Activated T-helper 1 cell treated with anti-CD3 and anti-CD28 coated beads, Interleukin-12 subunit alpha, Interleukin-12 subunit beta, Interleukin-2, Interleukin-4 antibody, amounts not matched to agents 30 ng/mL and 10 ng/mL and 1 ng/mL, durations not matched to agents 14 hours and 24 hours and 36 hours (primary cell): ENCODE results near the gene AP2A2. TPM values are rescaled to one million over a fixed set of nuclear protein-coding genes. Genes with fewer than 3 reads are reported as not detected.
A peak's percentile ranks its signal among the peaks of the same experiment; 100 is the strongest.

ENCODE experiments used
- DNase-seq: peaks from one replicate; pipeline ENCODE4 v3.0.0; 2021; ENCODE audit warnings: low spot score
- H3K27ac Mint-ChIP-seq: one replicate; pipeline ENCODE4 v1.8.0; 2021; ENCODE audit warnings: mild to moderate bottlenecking, mixed read lengths
- H3K27me3 Mint-ChIP-seq: one replicate; pipeline ENCODE4 v1.8.0; 2022; ENCODE audit warnings: mild to moderate bottlenecking, moderate library complexity, mixed read lengths; ENCODE audit not compliant: insufficient read depth
- H3K36me3 Mint-ChIP-seq: one replicate; pipeline ENCODE4 v1.8.0; 2021; ENCODE audit warnings: low read depth, mixed read lengths
- H3K4me1 Mint-ChIP-seq: one replicate; pipeline ENCODE4 v1.8.0; 2021; ENCODE audit warnings: low read depth, mixed read lengths
- H3K4me3 Mint-ChIP-seq: one replicate; pipeline ENCODE4 v1.8.0; 2021; ENCODE audit warnings: mild to moderate bottlenecking, moderate library complexity, mixed read lengths
- H3K9me3 Mint-ChIP-seq: one replicate; pipeline ENCODE4 v1.8.0; 2021; ENCODE audit warnings: mixed read lengths
- intact Hi-C: fragments of 100-400 bp; cut with micrococcal nuclease; formaldehyde crosslinking; loops from one replicate; pipeline ENCODE4 v1.15.1; 2024
- total RNA-seq: library from RNA; stranded (reverse); gene quantifications from 2 replicates; pipeline ENCODE4 v1.2.3, GENCODE V29; 2022

Gene AP2A2
- total RNA-seq, 1 donor from 2014 or later, result 60.4 TPM

DNA sequence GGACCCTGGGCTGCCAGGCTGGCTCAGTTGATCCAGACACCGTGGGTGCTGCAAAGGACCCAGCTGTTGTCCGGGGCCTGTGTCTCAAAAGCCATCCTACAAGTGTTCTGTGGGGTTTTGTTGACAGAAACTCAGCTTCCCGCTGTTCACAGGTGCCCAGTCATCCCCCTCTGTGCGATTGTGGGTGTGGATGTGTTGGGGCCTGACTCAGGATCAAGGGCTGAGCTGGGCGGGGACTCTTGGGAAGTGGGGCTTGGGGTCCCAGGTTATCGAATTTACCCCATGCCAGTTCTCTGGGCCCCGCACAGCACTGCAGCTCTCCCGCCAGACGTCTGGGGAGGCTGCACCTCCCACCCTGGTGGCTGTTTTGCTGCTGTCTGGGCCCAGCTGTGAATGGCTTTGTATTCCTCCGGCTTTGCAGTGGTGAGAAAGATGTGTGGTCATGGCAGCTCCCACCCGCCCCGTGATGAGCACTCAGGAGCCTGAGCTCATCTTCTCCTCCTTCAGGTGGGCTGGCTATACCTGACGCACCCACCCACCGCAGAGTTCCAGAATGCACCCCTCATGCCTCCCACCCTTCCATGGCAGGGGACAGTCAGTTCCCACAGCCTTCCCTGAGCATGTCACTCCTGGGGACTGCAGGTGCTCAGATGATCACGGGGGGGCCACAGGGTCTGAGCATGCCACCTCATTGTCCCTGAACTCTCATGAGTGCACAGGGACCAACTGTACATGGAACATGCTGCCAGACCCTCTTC, 3.6 kb upstream of the AP2A2 start:
- H3K27me3 Mint-ChIP-seq, result no peaks in the 10 kb centered on the region
- no peak for DNase-seq
- H3K4me1 Mint-ChIP-seq, result peaks cover 9% of the 10 kb centered on the region
- no peak overlapping the region for H3K4me3 Mint-ChIP-seq
- H3K36me3 Mint-ChIP-seq, result peaks cover 2% of the 10 kb centered on the region
- no peaks in the 10 kb centered on the region for H3K9me3 Mint-ChIP-seq
- H3K27ac Mint-ChIP-seq, result no peak overlapping the region
- intact Hi-C loops, result no loop called here

DNA sequence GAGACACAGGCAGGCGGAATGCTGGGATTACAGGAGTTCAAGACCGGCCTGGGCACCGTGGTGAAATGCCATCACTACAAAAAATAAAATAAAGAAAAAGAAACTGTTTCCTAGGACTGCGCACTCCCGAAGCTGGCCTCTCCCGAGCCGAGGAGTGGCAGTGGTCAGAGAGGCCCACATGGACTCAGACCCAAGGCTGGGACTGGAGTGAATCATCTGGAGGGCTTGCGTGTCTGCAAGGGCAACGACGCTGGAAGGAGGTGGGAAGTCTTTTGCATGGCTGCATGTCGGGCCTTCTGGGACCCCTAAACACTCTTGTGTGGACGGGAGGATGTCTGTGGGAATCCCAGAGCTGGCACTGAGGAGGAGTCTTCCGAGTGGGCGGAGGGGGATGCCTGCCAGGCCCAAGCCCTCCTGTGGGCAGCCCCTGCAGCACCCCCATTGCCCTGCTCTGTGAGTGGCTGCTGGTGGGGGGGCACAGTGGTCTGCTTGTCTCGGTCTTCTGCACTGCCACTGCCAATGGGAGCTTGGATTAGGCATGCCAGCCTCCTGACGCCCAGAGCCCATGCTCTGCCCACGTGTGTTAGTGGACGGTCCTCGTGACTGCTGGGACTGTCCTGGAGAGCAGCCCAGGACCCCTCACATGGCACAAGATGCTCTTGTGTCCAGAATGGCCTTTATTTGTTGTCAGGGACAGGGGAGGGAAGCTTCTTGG, 1.8 kb upstream of the AP2A2 start:
- H3K4me1 Mint-ChIP-seq, result peaks cover 24% of the 10 kb centered on the region
- peak overlapping the region; percentile 58 for H3K27ac Mint-ChIP-seq
- H3K27me3 Mint-ChIP-seq, result no peaks in the 10 kb centered on the region
- no peak overlapping the region for H3K4me3 Mint-ChIP-seq
- DNase-seq, result no peak
- peaks cover 4% of the 10 kb centered on the region for H3K36me3 Mint-ChIP-seq
- H3K9me3 Mint-ChIP-seq, result no peaks in the 10 kb centered on the region
- intact Hi-C loops, result no loop called here

DNA sequence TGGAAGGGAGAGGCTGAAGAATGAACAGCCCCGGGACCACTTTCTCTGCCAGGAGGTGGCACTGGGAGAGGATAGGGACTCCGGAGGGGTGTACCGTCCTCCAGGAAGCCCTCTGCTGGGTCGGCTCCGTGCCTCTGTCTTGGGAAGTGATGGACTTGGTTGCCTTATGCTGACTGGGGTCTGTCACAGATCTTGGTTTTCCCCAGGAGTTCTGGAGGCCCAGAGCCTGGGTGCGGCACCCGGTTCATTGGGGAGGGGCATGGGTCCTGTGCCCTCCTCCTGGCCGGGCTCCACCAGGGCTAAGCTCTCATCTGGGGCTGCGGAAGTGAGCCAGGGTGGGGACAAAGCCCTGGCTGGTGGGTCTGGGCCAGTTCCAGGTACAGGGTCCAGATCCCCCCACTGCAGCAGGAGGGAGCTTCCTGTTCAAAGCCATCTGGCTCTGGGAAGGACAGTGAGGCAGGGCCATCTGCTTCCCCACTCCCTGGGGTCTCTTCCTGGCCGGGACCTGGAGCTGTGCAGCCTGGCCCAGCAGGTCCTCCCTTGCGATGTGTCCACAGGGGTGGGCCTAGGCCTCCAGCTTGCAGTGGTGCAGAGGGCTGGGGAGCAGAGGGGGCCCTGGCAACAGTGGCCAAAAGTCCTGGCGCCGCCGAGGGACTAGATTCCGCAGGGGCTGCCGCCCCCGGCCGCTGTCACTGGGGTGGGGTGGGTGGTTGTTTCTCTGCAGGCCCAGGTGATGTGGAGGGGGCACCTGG, 1.1 kb upstream of the AP2A2 start:
- intact Hi-C loops, result loop anchor here (1.0 to 5.0 kb wide), 3 partner anchors 13 to 127 kb away; no protein-coding TSS in a partner anchor

DNA sequence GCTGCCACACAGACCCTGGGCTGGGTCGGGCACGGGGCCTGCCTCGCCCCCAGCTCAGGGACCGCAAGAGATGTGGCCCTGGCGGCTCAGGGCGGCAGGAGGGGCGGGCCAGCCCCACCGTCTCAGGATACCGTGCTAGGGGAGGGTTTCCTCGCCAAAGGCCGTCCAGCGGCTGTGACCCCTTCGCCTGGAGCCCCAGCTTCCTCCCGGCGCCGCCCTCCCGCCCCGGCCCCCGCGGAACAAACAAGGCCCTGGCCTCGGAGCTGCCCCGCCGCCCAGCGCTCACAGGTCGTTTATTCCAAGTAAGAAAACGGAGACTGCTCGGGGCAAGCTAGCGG, 543 bp upstream of the AP2A2 start:
- no peak for DNase-seq
- Mint-ChIP-seq H3K27me3 (no peaks in the 10 kb centered on the region), H3K36me3 (peaks cover 4% of the 10 kb centered on the region), H3K27ac (no peak overlapping the region), H3K4me3 (no peak overlapping the region), H3K9me3 (no peaks in the 10 kb centered on the region), H3K4me1 (peaks cover 28% of the 10 kb centered on the region)
- intact Hi-C loops, result loop anchor here (1.0 to 5.0 kb wide), 3 partner anchors 14 to 126 kb away; no protein-coding TSS in a partner anchor

More for the DNA sequence above, 1.1 kb upstream of the AP2A2 start:
- no peak for DNase-seq
- no peak overlapping the region for H3K27ac Mint-ChIP-seq
- H3K4me1 Mint-ChIP-seq, result peaks cover 28% of the 10 kb centered on the region
- H3K9me3 Mint-ChIP-seq, result no peaks in the 10 kb centered on the region
- H3K36me3 Mint-ChIP-seq, result peaks cover 4% of the 10 kb centered on the region
- no peak overlapping the region for H3K4me3 Mint-ChIP-seq
- no peaks in the 10 kb centered on the region for H3K27me3 Mint-ChIP-seq

DNA sequence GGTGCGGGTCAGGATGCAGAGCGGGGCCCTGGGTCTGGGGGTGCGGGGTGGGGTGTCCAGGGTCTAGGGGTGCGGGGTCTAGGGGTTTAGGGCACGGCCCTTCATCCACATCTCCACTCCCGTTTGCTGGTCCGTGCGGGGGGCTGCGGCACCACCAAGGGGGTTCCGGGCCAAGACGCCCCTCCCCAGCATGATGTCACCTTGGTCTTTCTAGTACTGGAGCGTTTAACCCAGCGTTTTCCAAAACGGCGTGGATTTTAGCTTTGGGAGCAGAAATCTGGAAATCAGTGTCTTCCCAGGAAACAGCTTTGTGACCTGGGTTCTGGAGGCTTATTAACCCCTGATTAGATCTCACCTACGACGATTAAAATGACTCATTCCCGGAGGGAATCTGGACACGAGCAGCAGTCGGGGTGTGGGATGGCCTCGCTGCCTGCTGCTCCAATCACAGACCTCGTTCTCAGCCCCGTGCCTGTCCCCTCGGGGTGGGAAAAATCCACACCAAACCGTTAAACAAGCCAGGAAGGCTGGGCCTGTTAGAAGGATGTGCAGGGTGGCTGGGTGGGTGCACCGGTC, 759 bp downstream of the AP2A2 start:
- H3K4me1 Mint-ChIP-seq, result peaks cover 28% of the 10 kb centered on the region
- H3K36me3 Mint-ChIP-seq, result peaks cover 4% of the 10 kb centered on the region
- no peaks in the 10 kb centered on the region for H3K9me3 Mint-ChIP-seq
- H3K27me3 Mint-ChIP-seq, result no peaks in the 10 kb centered on the region
- intact Hi-C loops, result loop anchor here (5.0 kb wide), 1 partner anchor 79 kb away; no protein-coding TSS in a partner anchor
- peak overlapping the region; percentile 71 for H3K27ac Mint-ChIP-seq
- DNase-seq, result no peak
- peak overlapping the region; percentile 85 for H3K4me3 Mint-ChIP-seq

DNA sequence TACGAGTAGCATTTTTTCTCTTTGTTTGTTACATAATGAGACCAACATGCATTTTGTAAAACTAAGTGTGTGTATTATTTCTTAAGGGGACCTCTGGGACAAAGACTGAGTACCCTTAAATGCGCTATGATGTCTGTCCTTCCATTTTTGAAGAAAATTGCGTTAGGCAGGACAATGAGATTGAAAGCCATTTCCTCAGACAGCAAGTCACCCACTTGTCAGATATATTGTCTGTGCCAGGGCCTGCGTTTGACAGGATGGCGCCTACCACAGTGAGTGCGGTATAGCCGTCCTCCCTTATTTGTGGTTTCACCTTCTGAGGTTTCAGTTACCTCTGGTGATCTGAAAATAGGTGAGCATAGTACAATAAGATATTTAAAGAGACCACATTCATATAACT, 2.2 kb downstream of the AP2A2 start:
- intact Hi-C loops, result loop anchor here (5.0 kb wide), 1 partner anchor 81 kb away; no protein-coding TSS in a partner anchor
- Mint-ChIP-seq H3K27ac (no peak overlapping the region), H3K36me3 (peaks cover 4% of the 10 kb centered on the region), H3K27me3 (no peaks in the 10 kb centered on the region), H3K4me3 (peak overlapping the region; percentile 47), H3K9me3 (no peaks in the 10 kb centered on the region), H3K4me1 (peaks cover 37% of the 10 kb centered on the region)
- no peak for DNase-seq

DNA sequence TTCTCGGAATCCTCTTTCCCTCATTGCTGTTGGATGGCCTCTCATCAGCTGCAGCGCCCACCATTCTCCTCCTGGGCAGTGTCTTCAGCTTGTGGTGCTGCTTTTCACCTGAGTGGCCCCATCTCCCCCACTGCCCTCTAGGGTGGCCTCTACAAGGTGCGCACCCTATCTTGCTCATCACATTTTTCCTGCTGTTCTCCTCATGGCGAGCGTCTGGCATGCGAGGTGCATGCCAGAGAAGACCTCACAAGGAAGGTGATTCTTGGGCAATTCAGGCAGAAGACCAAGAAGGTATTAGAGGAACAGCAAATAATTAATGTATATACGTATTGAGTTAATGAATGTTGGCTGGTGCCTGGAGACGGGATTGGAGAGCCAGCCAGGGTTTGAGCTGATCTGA, 3.1 kb downstream of the AP2A2 start:
- H3K27ac Mint-ChIP-seq, result no peak overlapping the region
- H3K9me3 Mint-ChIP-seq, result no peaks in the 10 kb centered on the region
- intact Hi-C loops, result loop anchor here (5.0 kb wide), 1 partner anchor 81 kb away; no protein-coding TSS in a partner anchor
- peaks cover 4% of the 10 kb centered on the region for H3K36me3 Mint-ChIP-seq
- H3K27me3 Mint-ChIP-seq, result no peaks in the 10 kb centered on the region
- H3K4me1 Mint-ChIP-seq, result peaks cover 45% of the 10 kb centered on the region
- DNase-seq, result no peak
- no peak overlapping the region for H3K4me3 Mint-ChIP-seq

DNA sequence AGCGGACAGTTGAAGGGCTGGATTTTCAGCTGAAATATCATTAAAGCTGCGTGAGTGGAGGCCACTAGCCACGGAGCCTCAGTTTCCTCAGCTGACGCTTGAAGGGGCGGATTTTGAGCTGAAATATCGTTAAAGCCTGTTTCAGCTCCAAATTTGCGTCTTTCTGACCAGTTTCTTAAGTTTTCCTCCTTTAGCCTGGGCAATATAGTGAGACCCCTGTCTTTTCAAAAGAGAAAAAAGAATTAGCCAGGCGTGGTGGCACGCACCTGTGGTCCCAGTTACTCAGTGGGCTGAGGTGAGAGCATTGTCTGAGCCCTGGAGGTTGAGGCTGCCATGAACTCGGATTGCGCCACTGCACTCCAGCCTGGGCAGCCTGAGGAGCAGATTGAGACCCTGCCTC, 3.7 kb downstream of the AP2A2 start:
- Mint-ChIP-seq H3K27ac (no peak overlapping the region), H3K27me3 (no peaks in the 10 kb centered on the region), H3K4me3 (no peak overlapping the region), H3K36me3 (peaks cover 4% of the 10 kb centered on the region), H3K9me3 (no peaks in the 10 kb centered on the region), H3K4me1 (peaks cover 45% of the 10 kb centered on the region)
- DNase-seq, result no peak
- intact Hi-C loops, result loop anchor here (5.0 kb wide), 1 partner anchor 82 kb away; no protein-coding TSS in a partner anchor

DNA sequence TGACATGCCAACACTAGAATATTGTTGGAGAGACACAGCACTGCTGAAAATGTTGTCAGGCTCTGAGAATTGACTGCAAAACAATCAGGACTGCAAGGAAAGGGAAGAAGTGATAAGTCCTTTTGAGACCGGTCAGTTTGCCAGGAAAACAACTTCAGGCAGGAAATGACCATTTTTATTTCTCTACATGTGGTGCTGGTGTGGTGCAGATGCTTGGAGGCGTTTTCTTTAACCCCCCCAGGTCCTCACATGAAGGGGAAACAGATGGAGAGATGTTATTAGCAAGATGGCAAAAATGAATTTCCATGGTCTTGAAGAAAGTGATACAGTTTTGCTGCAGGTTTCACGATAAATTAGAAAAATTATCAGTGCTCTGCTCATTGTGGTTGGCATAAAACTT, 5.7 kb downstream of the AP2A2 start:
- Mint-ChIP-seq H3K27me3 (no peaks in the 10 kb centered on the region), H3K36me3 (peaks cover 4% of the 10 kb centered on the region), H3K4me1 (peaks cover 44% of the 10 kb centered on the region), H3K9me3 (no peaks in the 10 kb centered on the region), H3K27ac (no peak overlapping the region), H3K4me3 (no peak overlapping the region)
- intact Hi-C loops, result no loop called here
- DNase-seq, result no peak

DNA sequence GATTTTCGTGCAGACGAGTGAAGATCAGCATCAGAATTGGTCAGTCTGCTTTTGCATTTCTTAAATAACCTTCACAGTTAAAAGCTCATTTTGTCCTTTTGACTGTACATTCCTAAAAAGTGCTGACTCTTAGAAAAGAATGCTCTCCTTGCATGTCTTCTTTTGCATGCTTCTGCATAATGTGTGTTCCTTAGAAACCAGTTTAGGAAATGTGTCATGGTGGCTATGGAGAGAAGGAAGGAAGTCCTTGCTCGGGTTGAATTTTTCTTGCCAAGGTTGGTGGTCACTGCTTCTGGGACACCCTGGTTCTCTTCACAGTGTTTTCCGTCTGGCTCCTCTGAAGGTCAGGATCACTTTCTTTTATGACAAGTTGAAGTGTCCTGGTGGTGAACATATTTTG, 6.8 kb downstream of the AP2A2 start:
- intact Hi-C loops, result no loop called here
- Mint-ChIP-seq H3K27me3 (no peaks in the 10 kb centered on the region), H3K27ac (no peak overlapping the region), H3K9me3 (no peaks in the 10 kb centered on the region), H3K4me3 (no peak overlapping the region), H3K4me1 (peaks cover 33% of the 10 kb centered on the region), H3K36me3 (no peaks in the 10 kb centered on the region)
- no peak for DNase-seq

DNA sequence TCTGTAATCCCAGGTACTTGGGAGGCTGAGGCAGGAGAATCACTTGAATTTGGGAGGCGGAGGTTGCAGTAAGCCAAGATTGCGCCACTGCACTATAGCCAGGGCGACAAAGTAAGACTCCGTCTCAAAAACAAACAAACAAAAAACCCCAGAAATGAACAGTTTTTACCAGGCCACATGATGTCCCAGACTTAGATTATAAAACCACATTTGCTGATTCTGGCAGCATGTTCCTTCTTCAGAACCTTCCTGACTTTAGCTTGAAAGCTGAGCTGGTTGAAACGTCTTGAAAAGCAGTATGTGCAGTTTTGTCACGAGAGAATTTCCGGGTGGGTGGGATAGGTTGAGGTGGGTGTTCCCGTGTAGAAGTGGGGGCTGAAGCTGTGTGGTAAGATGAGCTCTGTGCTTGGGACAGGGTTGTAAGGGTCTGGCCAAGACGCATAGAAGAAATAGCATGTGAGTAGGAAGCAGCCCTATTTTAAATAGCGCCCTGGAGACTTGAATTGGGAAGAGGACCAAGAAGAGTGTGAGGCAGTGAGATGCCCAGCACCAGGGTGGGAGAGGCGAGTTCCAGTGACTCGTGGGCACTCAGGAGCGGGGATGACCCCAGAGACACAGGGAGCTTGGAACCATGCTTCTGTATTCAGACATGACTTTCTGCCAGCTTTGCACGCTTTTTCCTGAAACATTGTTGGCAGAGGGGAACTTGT, 7.6 kb downstream of the AP2A2 start:
- H3K27me3 Mint-ChIP-seq, result no peaks in the 10 kb centered on the region
- no peak overlapping the region for H3K4me3 Mint-ChIP-seq
- peaks cover 26% of the 10 kb centered on the region for H3K4me1 Mint-ChIP-seq
- no peaks in the 10 kb centered on the region for H3K36me3 Mint-ChIP-seq
- no peak for DNase-seq
- H3K27ac Mint-ChIP-seq, result no peak overlapping the region
- intact Hi-C loops, result no loop called here
- H3K9me3 Mint-ChIP-seq, result no peaks in the 10 kb centered on the region

DNA sequence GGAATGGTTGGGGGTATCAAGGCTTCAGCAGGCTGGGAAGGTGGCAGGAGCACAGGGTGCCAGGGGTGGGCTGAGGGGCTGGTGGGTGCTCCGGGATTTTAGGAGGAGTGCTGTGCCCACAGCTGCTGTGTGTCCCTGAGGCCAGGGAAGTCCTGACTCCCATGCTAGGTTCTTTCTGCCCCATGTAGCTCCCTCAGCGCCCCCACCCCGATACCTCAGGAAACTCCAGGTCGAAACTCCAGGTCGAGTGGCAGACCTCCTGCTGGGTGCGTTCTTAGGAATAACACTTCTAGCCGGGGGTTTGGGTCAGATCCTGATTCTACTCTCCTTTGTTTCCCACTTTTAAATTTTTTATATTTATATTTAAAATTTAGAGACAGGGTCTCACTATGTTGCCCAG, 8.3 kb downstream of the AP2A2 start:
- Mint-ChIP-seq H3K27me3 (no peaks in the 10 kb centered on the region), H3K27ac (no peak overlapping the region), H3K36me3 (no peaks in the 10 kb centered on the region), H3K9me3 (no peaks in the 10 kb centered on the region), H3K4me1 (peaks cover 20% of the 10 kb centered on the region), H3K4me3 (no peak overlapping the region)
- intact Hi-C loops, result no loop called here
- no peak for DNase-seq
